ENCODE results near the gene DDX42. TPM values are rescaled to one million over a fixed set of nuclear protein-coding genes. Genes with fewer than 3 reads are reported as not detected.
A peak's percentile ranks its signal among the peaks of the same experiment; 100 is the strongest.

DDX42 gene
- total and polyA plus RNA-seq, 2 of the 13 experiments (the other 11 are each of a cell fraction or from before 2014, with no cell fraction given) = 87.2 to 92.9 TPM

GRCh38 chr17:63773272-63774140 lies 464 bp upstream of the DDX42 start, which contains the start of gene CCDC47 (continued):
- TF ChIP-seq EP300 (IDR thresholded peaks at IDR 0.05; ENCODE audit: low read depth in 2 of 2, low read length in 2 of 2) (peak; percentile 47 to 68), EP300 (CRISPR knock-in tag; IDR thresholded peaks at IDR 0.05; ENCODE audit: borderline replicate concordance) (no peak; the same call in 1 of the 2 replicates), HDAC2 (CRISPR knock-in tag; IDR thresholded peaks at IDR 0.05) (peak; percentile 90), ZNF337 (CRISPR knock-in tag; IDR thresholded peaks at IDR 0.05; ENCODE audit: borderline replicate concordance, low read depth) (peak; percentile 97), TRIM22 (IDR thresholded peaks at IDR 0.05) (no peak), CBX2 (IDR thresholded peaks at IDR 0.05; ENCODE audit: low read depth, low read length) (no peak), CBX2 (CRISPR knock-in tag; IDR thresholded peaks at IDR 0.05; ENCODE audit: low read depth) (peak; percentile 21; the same call in 1 of the 2 replicates), ZNF557 (CRISPR knock-in tag; IDR thresholded peaks at IDR 0.05) (no peak; the same call in 1 of the 2 replicates), ZNF75D (CRISPR knock-in tag; IDR thresholded peaks at IDR 0.05; ENCODE audit: borderline replicate concordance) (no peak), ZNF143 (CRISPR knock-in tag; IDR thresholded peaks at IDR 0.05) (peak; percentile 81), MYNN (CRISPR knock-in tag; IDR thresholded peaks at IDR 0.05; ENCODE audit: low read depth) (no peak), FOXA1 (IDR thresholded peaks at IDR 0.05) (no peak), FOXA1 (CRISPR knock-in tag; IDR thresholded peaks at IDR 0.05) (0 out of 2 replicates have a peak, but pooled peaks have one; percentile 26), ETV6 (CRISPR knock-in tag; conservative IDR thresholded peaks at IDR 0.05) (peak; percentile 70; the same call in 1 of the 2 replicates), TP53 (CRISPR knock-in tag; conservative IDR thresholded peaks at IDR 0.05) (peak; percentile 26; the same call in 1 of the 2 replicates), CENPBD1 (CRISPR knock-in tag; IDR thresholded peaks at IDR 0.05; ENCODE audit: borderline replicate concordance, low read depth) (peak; percentile 98; the same call in 1 of the 2 replicates), ZMYM2 (CRISPR knock-in tag; IDR thresholded peaks at IDR 0.05) (peak; percentile 66), NR2F1 (CRISPR knock-in tag; IDR thresholded peaks at IDR 0.05) (peak in 1 of 2 experiments; percentile 70; a peak in 2 of 4 replicates), CEBPZ (IDR thresholded peaks at IDR 0.05; ENCODE audit: low read length) (no peak), FOXJ3 (CRISPR knock-in tag; IDR thresholded peaks at IDR 0.05; ENCODE audit: borderline replicate concordance) (no peak; the same call in 1 of the 2 replicates), MED8 (CRISPR knock-in tag; IDR thresholded peaks at IDR 0.05; ENCODE audit: insufficient replicate concordance) (peak; percentile 33), REL (CRISPR knock-in tag; conservative IDR thresholded peaks at IDR 0.05) (peak; percentile 93), KLF9 (CRISPR knock-in tag; IDR thresholded peaks at IDR 0.05; ENCODE audit: low read depth) (no peak; the same call in 1 of the 2 replicates), BORCS8-MEF2B (CRISPR knock-in tag; IDR thresholded peaks at IDR 0.05) (peak; percentile 36), ZNF570 (CRISPR knock-in tag; IDR thresholded peaks at IDR 0.05; ENCODE audit: borderline replicate concordance) (0 out of 2 replicates have a peak, but pooled peaks have one; percentile 25)
